Effector memory CD4-positive, alpha-beta T cell (primary cell): ENCODE data around the gene BACH1.
"Not testable (repeated sequence)": the region's sequence is repeated elsewhere in the genome, so short reads cannot be mapped to it uniquely, and the experiment has no call there.

Source experiments
- DNase-seq, 3 donors: peaks; one replicate each; pipeline ENCODE4 v3.0.0-alpha.2; 2020
- H3K27ac ChIP-seq: 2 replicates; pipeline ENCODE4 v1.7.0; 2013; ENCODE audit warnings: mild to moderate bottlenecking, low read length, moderate library complexity; ENCODE audit not compliant: insufficient read depth, poor library complexity, severe bottlenecking
- H3K27me3 ChIP-seq: replicated peaks from 2 replicates; pipeline ENCODE4 v1.7.0; 2013; ENCODE audit warnings: mild to moderate bottlenecking, low read length; ENCODE audit not compliant: insufficient read depth, control insufficient read depth, poor library complexity, severe bottlenecking
- H3K36me3 ChIP-seq: 2 replicates; pipeline ENCODE4 v1.7.0; 2013; ENCODE audit warnings: mild to moderate bottlenecking, low read length, moderate library complexity; ENCODE audit not compliant: control insufficient read depth, insufficient read depth
- H3K4me1 ChIP-seq: 2 replicates; pipeline ENCODE4 v1.7.0; 2013; ENCODE audit warnings: low read length, mild to moderate bottlenecking; ENCODE audit not compliant: control insufficient read depth, insufficient read depth, poor library complexity, severe bottlenecking
- H3K4me3 ChIP-seq: 2 replicates; pipeline ENCODE4 v1.7.0; 2013; ENCODE audit warnings: low read length, low read depth, mild to moderate bottlenecking; ENCODE audit not compliant: insufficient read depth, poor library complexity, severe bottlenecking
- H3K9me3 ChIP-seq: 2 replicates; pipeline ENCODE4 v1.7.0; 2013; ENCODE audit warnings: mild to moderate bottlenecking, low read length, moderate library complexity; ENCODE audit not compliant: control insufficient read depth

Gene BACH1

GRCh38 chr21:29355043-29355710, 56.5 kb downstream of the BACH1 start:
- DNase-seq, H3K27me3 ChIP-seq, H3K4me3 ChIP-seq, H3K4me1 ChIP-seq, H3K27ac ChIP-seq, H3K9me3 ChIP-seq, H3K36me3 ChIP-seq: not testable (repeated sequence)

DNA sequence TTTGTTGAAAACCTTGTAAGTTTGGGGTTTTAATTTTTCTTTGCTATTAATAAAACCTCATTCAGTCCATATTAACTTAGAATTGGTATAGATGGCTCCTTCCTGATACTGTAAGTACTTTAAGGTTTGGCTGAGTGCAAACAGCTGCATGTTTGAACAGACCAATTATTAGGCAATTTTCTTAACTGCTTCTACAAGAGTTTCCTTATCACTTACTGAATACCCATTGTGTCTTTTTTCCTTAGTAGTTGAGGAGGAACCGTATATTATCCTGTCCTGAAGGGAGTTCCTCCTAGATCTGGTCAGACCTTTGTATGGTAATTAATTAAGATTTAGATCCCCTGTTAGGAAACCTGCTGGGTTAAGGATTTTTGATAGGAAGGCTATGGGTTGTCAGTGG, 57.6 kb downstream of the BACH1 start:
- not testable (repeated sequence) for H3K27ac ChIP-seq, H3K27me3 ChIP-seq, H3K9me3 ChIP-seq, H3K36me3 ChIP-seq, DNase-seq, H3K4me3 ChIP-seq, H3K4me1 ChIP-seq

GRCh38 chr21:29356810-29357209, 58.1 kb downstream of the BACH1 start:
- H3K4me3 ChIP-seq, result not testable (repeated sequence)

DNA sequence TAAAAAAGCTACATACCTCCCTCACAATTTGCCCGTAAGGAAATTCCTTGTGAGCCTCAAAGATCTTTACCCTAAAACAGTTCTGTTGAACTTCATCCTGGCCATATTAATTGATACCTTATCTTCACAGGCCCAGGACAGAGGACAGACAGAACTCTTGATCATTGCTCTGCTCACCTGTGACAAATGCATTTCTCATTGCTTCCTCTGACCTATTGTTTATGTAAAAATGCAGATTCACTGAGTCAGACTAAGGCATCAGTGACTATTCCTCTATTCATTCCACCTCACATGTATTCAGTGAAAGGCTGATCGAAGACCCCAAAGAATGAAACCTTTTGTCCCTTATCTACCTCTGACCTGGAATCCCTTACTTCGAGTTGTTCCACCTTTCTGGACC, 61.0 kb downstream of the BACH1 start:
- no peaks in the 10 kb centered on the region for H3K27me3 ChIP-seq
- no peaks in the 10 kb centered on the region for H3K36me3 ChIP-seq
- DNase-seq, result no peak

More at GRCh38 chr21:29356810-29357209, 58.1 kb downstream of the BACH1 start:
- H3K9me3 ChIP-seq, H3K36me3 ChIP-seq, H3K27ac ChIP-seq, H3K4me1 ChIP-seq, DNase-seq, H3K27me3 ChIP-seq: not testable (repeated sequence)

GRCh38 chr21:29360799-29361765, 62.4 kb downstream of the BACH1 start:
- no peaks in the 10 kb centered on the region for H3K36me3 ChIP-seq
- no peaks in the 10 kb centered on the region for H3K9me3 ChIP-seq
- no peak overlapping the region for H3K4me3 ChIP-seq
- no peak overlapping the region for H3K27ac ChIP-seq
- no peaks in the 10 kb centered on the region for H3K4me1 ChIP-seq
- no peaks in the 10 kb centered on the region for H3K27me3 ChIP-seq
- no peak for DNase-seq

More for the DNA sequence above, 61.0 kb downstream of the BACH1 start:
- H3K27ac ChIP-seq, result no peak overlapping the region
- H3K4me1 ChIP-seq, result no peaks in the 10 kb centered on the region
- no peaks in the 10 kb centered on the region for H3K9me3 ChIP-seq
- H3K4me3 ChIP-seq, result no peak overlapping the region

GRCh38 chr21:29362758-29363157, 64.0 kb downstream of the BACH1 start:
- H3K4me3 ChIP-seq, result no peak overlapping the region
- no peaks in the 10 kb centered on the region for H3K27me3 ChIP-seq
- no peak for DNase-seq
- H3K27ac ChIP-seq, result no peak overlapping the region
- no peaks in the 10 kb centered on the region for H3K4me1 ChIP-seq
- no peaks in the 10 kb centered on the region for H3K36me3 ChIP-seq
- no peaks in the 10 kb centered on the region for H3K9me3 ChIP-seq

GRCh38 chr21:29365661-29366265, 67.0 kb downstream of the BACH1 start:
- no peak overlapping the region for H3K4me3 ChIP-seq
- H3K27me3 ChIP-seq, result no peaks in the 10 kb centered on the region
- DNase-seq, result no peak
- H3K9me3 ChIP-seq, result no peaks in the 10 kb centered on the region
- no peaks in the 10 kb centered on the region for H3K4me1 ChIP-seq
- H3K36me3 ChIP-seq, result no peaks in the 10 kb centered on the region
- no peak overlapping the region for H3K27ac ChIP-seq

GRCh38 chr21:29366532-29366931, 67.8 kb downstream of the BACH1 start:
- H3K4me1 ChIP-seq, result no peaks in the 10 kb centered on the region
- H3K36me3 ChIP-seq, result no peaks in the 10 kb centered on the region
- no peaks in the 10 kb centered on the region for H3K27me3 ChIP-seq
- no peak overlapping the region for H3K4me3 ChIP-seq
- H3K9me3 ChIP-seq, result no peaks in the 10 kb centered on the region
- no peak for DNase-seq
- H3K27ac ChIP-seq, result no peak overlapping the region

DNA sequence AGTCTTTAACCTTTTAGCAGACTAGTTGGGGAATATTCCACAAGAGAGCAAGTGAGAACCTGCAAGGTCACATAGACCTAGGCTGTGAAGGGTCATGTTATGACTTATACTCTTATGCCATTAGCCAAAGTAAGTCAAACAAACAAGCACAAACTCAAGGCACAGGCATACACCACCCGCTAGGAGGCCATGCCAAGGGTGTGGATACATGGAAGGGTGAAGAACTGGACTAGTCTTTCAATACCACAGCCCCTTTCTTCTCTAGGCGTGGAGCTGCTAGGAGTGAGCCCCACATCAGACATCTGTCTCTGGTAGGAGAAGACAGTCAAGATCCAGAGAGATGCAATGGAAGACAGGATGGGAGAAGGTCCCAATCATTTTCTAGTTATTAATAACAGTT, 68.6 kb downstream of the BACH1 start:
- Histone ChIP-seq H3K27ac (no peak overlapping the region), H3K27me3 (no peaks in the 10 kb centered on the region), H3K9me3 (no peaks in the 10 kb centered on the region), H3K4me3 (no peak overlapping the region), H3K4me1 (no peaks in the 10 kb centered on the region), H3K36me3 (no peaks in the 10 kb centered on the region)
- DNase-seq, result no peak

DNA sequence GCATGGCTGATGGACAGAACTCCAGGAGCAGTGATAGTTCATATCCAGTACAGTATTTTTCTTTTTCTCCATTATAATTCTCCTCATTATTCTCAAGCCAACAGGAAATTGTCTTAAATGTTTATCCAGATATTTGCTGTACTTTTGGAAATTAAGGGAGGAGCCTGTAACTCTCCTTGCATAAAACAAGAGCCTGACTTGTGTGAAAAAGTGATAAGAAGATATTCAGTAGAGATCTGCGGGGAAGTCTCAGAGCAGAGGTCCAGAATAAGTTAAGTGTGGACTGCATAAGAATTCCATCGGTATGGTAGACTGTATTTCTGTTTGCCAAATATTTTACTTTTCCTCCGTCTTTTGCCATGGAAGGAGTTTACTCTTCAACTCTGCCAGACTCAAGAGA, 70.2 kb downstream of the BACH1 start:
- Histone ChIP-seq H3K27me3 (no peaks in the 10 kb centered on the region), H3K9me3 (no peaks in the 10 kb centered on the region), H3K4me3 (no peak overlapping the region), H3K36me3 (no peaks in the 10 kb centered on the region), H3K27ac (no peak overlapping the region), H3K4me1 (no peaks in the 10 kb centered on the region)
- DNase-seq, result no peak
